Right forelimb (tissue), 1 donor: ENCODE measurements around the gene URAD.

Source experiments
- DNase-seq: peaks from one replicate; pipeline ENCODE4 v3.0.0-alpha.2; 2018

Gene URAD

GRCh38 chr13:27954406-27954851 is 34.1 kb downstream of the URAD start:
- DNase-seq = no peak

DNA sequence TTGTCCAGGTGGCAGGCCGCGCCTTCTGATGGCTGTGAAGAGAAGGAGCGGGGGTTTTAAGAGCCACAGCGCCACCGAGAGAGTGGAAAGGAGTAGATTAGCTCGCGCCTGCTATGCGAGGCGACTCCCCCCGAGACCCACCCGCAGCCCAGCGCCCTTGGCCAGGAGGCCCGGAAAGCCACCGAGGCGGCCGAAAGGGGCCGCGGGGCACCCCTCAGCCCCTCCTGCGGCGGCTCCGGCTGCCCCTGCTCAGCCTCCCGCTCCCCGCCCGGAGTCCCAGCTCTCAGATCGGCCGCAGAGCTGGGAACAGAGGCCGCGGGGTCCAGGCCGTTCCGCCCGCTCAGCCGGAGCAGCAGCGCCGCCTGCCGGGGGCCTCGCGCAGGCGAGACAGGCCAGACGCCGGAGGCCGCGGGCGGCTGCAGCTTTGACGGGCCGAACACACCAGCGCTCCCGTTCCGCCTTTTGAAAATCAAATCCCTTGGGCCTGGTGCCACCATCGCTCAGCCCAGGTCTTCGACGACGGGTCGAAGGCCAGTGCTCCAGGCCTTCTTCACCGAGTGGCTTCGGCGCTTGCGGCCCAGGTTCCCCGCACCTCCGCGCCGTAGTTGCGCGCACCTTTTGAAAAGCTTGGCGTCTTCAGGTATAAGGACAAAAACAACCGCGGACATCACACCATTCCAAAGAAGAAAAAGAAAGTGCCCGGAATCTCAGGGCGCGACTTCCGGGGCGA is 34.7 kb downstream of the URAD start:
- peak; percentile 87 for DNase-seq

GRCh38 chr13:27952876-27953675 is 35.4 kb downstream of the URAD start:
- DNase-seq = no peak

GRCh38 chr13:27942972-27943371 is 45.5 kb downstream of the URAD start:
- DNase-seq = no peak

DNA sequence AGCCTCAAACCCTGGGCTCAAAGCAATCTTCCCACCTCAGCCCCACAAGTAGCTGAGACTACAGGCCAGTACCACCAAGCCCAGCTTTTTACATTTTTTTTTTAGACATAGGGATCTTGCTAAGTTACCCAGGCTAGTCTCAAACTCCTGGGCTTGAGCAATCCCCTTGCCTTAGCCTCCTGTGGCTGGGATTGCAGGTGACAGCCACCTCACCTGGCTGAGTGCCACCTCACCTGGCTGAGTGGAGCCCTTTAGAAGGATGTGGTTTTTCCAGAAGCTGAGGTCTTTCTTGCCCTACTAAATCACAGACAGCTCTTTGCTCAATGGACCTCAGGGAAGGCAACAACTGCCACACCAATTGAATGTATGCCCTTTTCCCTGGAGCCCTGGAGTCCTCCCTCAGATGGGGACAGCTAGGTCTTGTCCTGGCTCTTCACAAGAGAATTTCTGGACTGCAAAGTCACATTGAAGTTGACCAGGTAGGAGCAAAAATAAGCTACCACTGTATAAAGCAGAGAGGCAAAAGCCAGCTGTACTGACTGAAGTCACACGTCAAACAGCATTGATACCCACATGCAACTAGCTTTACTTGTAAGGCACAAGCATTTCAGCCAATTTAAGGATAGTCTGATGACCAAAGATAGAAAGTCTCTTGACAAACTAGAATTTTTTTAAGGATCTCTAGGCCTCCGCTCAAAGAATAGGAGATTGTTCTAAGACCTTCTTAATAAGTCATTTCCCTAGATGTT is 54.7 kb downstream of the URAD start:
- DNase-seq = no peak

GRCh38 chr13:27933118-27933517 is 55.4 kb downstream of the URAD start:
- DNase-seq = no peak

DNA sequence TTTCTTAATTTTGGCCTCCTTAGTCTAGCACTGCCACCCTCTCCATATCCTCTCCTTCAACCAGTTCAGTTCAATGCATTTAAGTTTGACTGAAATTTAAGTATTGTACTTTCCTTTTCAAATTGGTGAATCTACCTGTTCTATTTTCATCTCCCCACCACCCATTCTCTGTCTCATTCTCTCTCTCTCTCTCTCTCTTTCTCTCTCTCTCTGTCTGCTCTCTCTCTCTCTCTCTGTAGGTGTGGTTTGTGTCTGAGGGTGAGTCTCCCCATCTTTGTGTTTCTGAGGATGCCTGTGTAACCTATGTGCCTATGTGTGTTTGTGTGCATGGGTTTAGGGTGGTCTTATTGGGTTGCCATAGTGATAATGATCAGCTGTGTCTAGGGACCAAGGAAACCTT is 58.6 kb downstream of the URAD start:
- no peak for DNase-seq

DNA sequence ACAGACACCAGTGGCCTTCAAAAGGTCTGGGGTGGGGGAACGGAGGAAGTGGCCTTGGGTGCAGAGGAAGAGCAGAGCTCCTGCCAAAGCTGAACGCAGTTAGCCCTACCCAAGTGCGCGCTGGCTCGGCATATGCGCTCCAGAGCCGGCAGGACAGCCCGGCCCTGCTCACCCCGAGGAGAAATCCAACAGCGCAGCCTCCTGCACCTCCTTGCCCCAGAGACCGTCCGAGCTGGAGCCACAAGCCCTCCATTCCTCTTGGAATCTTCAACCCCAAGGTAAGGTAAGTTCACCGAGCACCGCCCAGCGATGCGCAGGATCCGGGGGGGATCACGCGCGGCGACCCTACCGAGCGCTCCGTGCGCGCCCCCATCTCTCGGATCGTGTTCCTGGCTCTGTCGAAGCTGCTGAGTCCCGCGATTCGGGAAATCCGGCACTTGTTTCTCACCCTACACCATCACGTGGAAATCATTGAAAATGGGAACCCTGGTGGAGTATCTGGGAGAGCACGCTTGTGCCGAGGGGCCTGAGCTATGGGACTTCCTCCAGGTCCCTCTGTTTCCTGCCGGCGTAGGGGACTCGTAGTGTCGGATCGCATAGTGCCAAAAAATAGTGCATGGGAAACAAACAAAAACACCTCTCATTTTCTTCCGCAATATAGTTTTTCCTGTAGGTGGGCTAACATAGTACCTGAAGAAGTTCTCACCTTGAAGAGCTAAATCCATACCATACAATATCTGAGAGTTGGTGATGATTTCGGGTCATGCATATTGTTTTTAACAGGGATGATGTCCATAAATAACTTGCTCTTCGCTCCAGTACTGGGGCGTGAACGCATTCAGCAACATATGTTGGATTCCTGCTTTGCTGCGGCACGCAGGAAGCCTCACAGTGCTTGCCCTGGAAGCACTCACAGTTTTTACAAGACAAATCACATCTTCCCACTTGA is 59.4 kb downstream of the URAD start:
- DNase-seq = no peak

- DNase-seq = no peak
Measured at GRCh38 chr13:27928353-27928804, 60.1 kb downstream of the URAD start.
